Heart left ventricle (tissue), 16 donors: ENCODE results near the gene SLC12A3. TPM values are rescaled to one million over a fixed set of nuclear protein-coding genes. Genes with fewer than 3 reads are reported as not detected.

Experiments used
- ATAC-seq, 4 donors: fragments of 200-7000 bp; cut with Tn5 transposase; one replicate each; pipeline ENCODE4 v1.9.1; 2020 to 2022; ENCODE audit warnings: moderate library complexity in 4 of 4, mild to moderate bottlenecking in 3 of 4, moderate number of reproducible peaks in 1 of 4
- DNase-seq, 5 donors: peaks; one replicate each; pipeline ENCODE4 v3.0.0-alpha.2; 2020
- H3K27ac ChIP-seq, 12 donors: fragments of 200-600 bp; sonication (generic) in 4 of 12; one replicate each; pipeline versions ENCODE4 v1.5.0 to v1.8.0; 2016 to 2022; ENCODE audit warnings: mild to moderate bottlenecking in 2 of 12
- H3K27me3 ChIP-seq, 9 donors: fragments of 200-600 bp; sonication (generic) in 2 of 9; one replicate each; pipeline versions ENCODE4 v1.5.1 to v1.8.0; 2016 to 2022; ENCODE audit warnings: mild to moderate bottlenecking in 3 of 9
- H3K36me3 ChIP-seq, 9 donors: fragments of 200-600 bp; sonication (generic) in 2 of 9; one replicate each; pipeline versions ENCODE4 v1.5.0 to v1.8.0; 2018 to 2022; ENCODE audit warnings: mild to moderate bottlenecking in 2 of 9
- H3K4me1 ChIP-seq, 12 donors: fragments of 200-600 bp; sonication (generic) in 4 of 12; one replicate each; pipeline versions ENCODE4 v1.5.0 to v1.8.0; 2016 to 2022; ENCODE audit warnings: mild to moderate bottlenecking in 3 of 12
- H3K4me3 ChIP-seq, 12 donors: fragments of 200-600 bp; sonication (generic) in 4 of 12; one replicate each; pipeline versions ENCODE4 v1.5.0 to v1.8.0; 2017 to 2022; ENCODE audit warnings: mild to moderate bottlenecking in 9 of 12, moderate library complexity in 4 of 12
- H3K9me3 ChIP-seq, 12 donors: fragments of 200-600 bp; sonication (generic) in 4 of 12; one replicate each; pipeline versions ENCODE4 v1.5.0 to v1.8.0; 2016 to 2022; ENCODE audit warnings: mild to moderate bottlenecking in 1 of 12
- POLR2A ChIP-seq, 2 donors: fragments of 450-650 bp; IDR thresholded peaks; one replicate each; pipeline ENCODE4 v1.6.1; 2017; ENCODE audit warnings: antibody characterized with exemption in 2 of 2, mild to moderate bottlenecking in 2 of 2, moderate library complexity in 2 of 2
- WGBS, 4 donors: extraction: QIAGEN DNeasy Blood & Tissue Kit in 2 of 4; methylation state at CpG; one replicate each; pipeline versions ENCODE4 v1.1.5 to v1.1.7; 2013 to 2018; 5-methylcytosine and 5-hydroxymethylcytosine counted together
- intact Hi-C, 10 donors: fragments of 100-400 bp; cut with DNase I; formaldehyde crosslinking; loops; one replicate each; pipeline versions ENCODE4 v1.11.1 to v1.14.2; 2022
- microRNA counts, 2 donors: library from miRNA; unstranded; fragments of <30 nt; microRNA quantifications; one replicate each; lab custom pipeline; 2016
- microRNA-seq, 4 donors: library from miRNA; unstranded; fragments of <30 nt; microRNA quantifications; one replicate each; pipeline versions ENCODE4 to v1.2.0, GENCODE V29; 2017 to 2020
- polyA plus RNA-seq, 2 donors: library from polyadenylated mRNA; stranded (reverse); fragments of 200-250 nt; gene quantifications; one replicate each; pipeline ENCODE4 v1.2.3, GENCODE V29; 2013
- total RNA-seq, 9 donors: library from RNA; depleted of rRNA in 2 of 9; stranded (reverse); fragments of >200 nt in 2 of 9; fragmentation: NEBNext Ultra II Directional in 3 of 9; extraction: Animal tissue kit (Norgen Biotek cat#: 25700) in 3 of 9; gene quantifications; one replicate each; pipeline versions ENCODE4 v1.1.0 to v1.2.4, GENCODE V29; 2016 to 2023
- TF ChIP-seq, protein P1 (sequence below), 12 donors: fragments of 200-600 bp; sonication (generic) in 4 of 12; IDR thresholded peaks; one replicate each; pipeline versions ENCODE4 v1.5.0 to v1.8.0; 2018 to 2022; ENCODE audit warnings: antibody characterized with exemption in 12 of 12, mild to moderate bottlenecking in 5 of 12
- donor health status: ischemic (EF 13 %, LVEDD 7.1; RV severe dilation, severe dysfunction).
- donor health status: healthy with polysubstance abuse.
- donor health status: DM: no; HTN: yes; CAD: no.
- donor health status: DM: no; HTN: no; CAD: no.
- donor health status: ischemic (EF 25% LVEDD 6.9; RV normal size, moderate dysfunction).
- donor health status: ischemic (EF 25% LVEDD 5.7; RV mildly dilated, moderate dysfunction).
- donor health status: healthy.
- donor health status: DM: yes; HTN: yes; CAD: no.
- donor health status: ischemic (EF 35%, LVEDD 5.7; RV mildly dilated, moderate dysfunction).
- donor health status: nonischemic (EF 11% LVEDD 7.7; RV severe dilation, severe dysfunction).
- donor health status: DM: yes; HTN: yes; CAD: no.
- donor health status: PGD.
- donor health status: ischemic (EF 29% LVEDD 5.4; RV normal size, mild dysfunction).
- donor health status: nonischemic (EF 23%, LVEDD 6.1; RV moderate dilation, normal function).

The SLC12A3 gene
- total and polyA plus RNA-seq, 11 donors: 0.08 TPM; not detected in 10

DNA sequence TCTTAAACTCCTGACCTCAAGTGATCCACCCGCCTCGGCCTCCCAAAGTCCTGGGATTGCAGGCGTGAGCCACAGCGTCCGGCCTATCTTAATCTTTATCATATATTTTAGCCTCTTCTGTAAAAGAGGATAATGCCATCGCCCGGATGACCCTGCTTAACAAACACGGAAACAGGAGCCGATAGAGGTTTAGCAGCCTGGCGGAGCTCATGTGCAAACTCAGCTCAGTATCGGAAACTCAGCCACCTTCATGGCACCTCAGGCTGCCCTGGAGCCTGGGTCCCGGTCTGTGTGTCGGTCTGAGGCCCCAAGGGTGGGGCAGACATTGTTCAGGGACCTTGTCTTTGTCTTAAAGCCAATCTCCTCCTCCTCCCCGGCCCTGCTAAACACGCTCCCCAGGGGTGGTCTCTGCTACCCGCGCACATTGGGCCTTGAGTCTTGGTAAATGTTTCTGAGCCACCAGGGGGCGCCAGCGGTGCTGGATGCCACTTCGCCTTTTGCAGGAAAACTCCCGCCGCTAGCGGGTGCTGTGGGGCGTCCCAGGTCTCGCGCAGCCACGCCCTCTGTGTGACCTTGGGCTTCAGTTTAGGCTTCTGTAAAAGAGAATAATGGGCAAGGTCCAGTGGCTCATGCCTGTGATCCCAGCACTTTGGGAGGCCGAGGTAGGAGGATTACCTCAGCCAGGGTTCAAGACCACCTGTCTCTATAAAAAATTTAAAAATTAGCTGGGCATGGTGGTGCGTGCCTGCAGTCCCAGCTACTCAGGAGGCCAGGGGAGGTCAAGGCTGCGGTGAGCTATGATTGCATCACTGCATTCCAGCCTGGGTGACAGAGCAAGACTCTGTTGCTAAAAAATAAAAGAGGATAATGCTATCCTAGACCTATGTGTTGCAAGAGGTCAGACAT, 99.5 kb downstream of the SLC12A3 start:
- Histone ChIP-seq H3K9me3 (no peaks in the 10 kb centered on the region), H3K36me3 (no peaks in the 10 kb centered on the region), H3K27me3 (no peaks in the 10 kb centered on the region), H3K4me3 (peak overlapping the region in 1 of 12 donors; percentile 12), H3K4me1 (peaks cover 9 to 63% (median 38%) of the 10 kb centered on the region in 12 donors), H3K27ac (peak overlapping the region in 2 of 12 donors; percentile 37 to 78)
- intact Hi-C loops: loop anchor here in 9 of 10 donors (1.0 to 10.0 kb wide), 10 partner anchors 22 to 203 kb away; no protein-coding TSS in a partner anchor
- TF ChIP-seq, protein P1, sequence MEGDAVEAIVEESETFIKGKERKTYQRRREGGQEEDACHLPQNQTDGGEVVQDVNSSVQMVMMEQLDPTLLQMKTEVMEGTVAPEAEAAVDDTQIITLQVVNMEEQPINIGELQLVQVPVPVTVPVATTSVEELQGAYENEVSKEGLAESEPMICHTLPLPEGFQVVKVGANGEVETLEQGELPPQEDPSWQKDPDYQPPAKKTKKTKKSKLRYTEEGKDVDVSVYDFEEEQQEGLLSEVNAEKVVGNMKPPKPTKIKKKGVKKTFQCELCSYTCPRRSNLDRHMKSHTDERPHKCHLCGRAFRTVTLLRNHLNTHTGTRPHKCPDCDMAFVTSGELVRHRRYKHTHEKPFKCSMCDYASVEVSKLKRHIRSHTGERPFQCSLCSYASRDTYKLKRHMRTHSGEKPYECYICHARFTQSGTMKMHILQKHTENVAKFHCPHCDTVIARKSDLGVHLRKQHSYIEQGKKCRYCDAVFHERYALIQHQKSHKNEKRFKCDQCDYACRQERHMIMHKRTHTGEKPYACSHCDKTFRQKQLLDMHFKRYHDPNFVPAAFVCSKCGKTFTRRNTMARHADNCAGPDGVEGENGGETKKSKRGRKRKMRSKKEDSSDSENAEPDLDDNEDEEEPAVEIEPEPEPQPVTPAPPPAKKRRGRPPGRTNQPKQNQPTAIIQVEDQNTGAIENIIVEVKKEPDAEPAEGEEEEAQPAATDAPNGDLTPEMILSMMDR (IDR thresholded peaks at IDR 0.05): peak; percentile 80 to 100 (median 94)
- TF ChIP-seq POLR2A (IDR thresholded peaks at IDR 0.05): no peak
- 42 to 60% (median 49%) methylated on average over 24 to 30 of the region's 30 CpGs for WGBS, 4 donors
- ATAC-seq: peak; percentile 56 to 73 (median 68)
- DNase-seq: peak; percentile 87 to 95 (median 88)

MicroRNAs within 50 kb of the gene (microRNA counts, 767-probe panel; counts per million panel counts)
- 0 to 71.6 counts per million in 2 donors for microRNA hsa-miR-138-5p (lab: Ali Mortazavi, UCI)

Small RNA genes within 50 kb of the gene (microRNA-seq; reads per million reads assigned to microRNA genes)
- gene MIR138-2: 2.3 to 2.9 (median 2.4) reads per million in 4 donors
- 0 reads per million in 4 donors for gene MIR6863

Other genes with a start within 250 kb of the SLC12A3 start
- 100 to 1,000 TPM in 5 of 9 donors, 10 to 100 TPM in 4; 64.8 to 192 (median 103) TPM for gene MT1E, start 239.4 kb upstream of the SLC12A3 start, total RNA-seq
- 100 to 1,000 TPM in 1 of 2 donors, 10 to 100 TPM in 1; 33.3 to 172 TPM for gene MT1E, start 239.4 kb upstream of the SLC12A3 start, polyA plus RNA-seq
- 10 to 100 TPM in 1 of 9 donors, 1 to 10 TPM in 6, under 1 TPM in 2; 0.61 to 16.2 (median 2.2) TPM for gene MT1M, start 232.5 kb upstream of the SLC12A3 start, total RNA-seq
- gene MT1M, start 232.5 kb upstream of the SLC12A3 start, polyA plus RNA-seq: 10 to 100 TPM in 1 of 2 donors, 1 to 10 TPM in 1; 7.4 to 11.2 TPM
- 10 to 100 TPM in 2 of 9 donors, 1 to 10 TPM in 6, under 1 TPM in 1; 0.92 to 30.1 (median 3.3) TPM for gene MT1A, start 226.5 kb upstream of the SLC12A3 start, total RNA-seq
- 10 to 100 TPM in 1 of 2 donors, 1 to 10 TPM in 1; 8.4 to 43.3 TPM for gene MT1A, start 226.5 kb upstream of the SLC12A3 start, polyA plus RNA-seq
- gene MT1B, start 213.3 kb upstream of the SLC12A3 start, total RNA-seq: not detected
- not detected for gene MT1B, start 213.3 kb upstream of the SLC12A3 start, polyA plus RNA-seq
- gene MT1F, start 207.2 kb upstream of the SLC12A3 start, total RNA-seq: 1 to 10 TPM in 7 of 9 donors, not detected in 2; 1.3 to 8.1 (median 3.3) TPM
- 1 to 10 TPM; 1.3 to 1.4 TPM for gene MT1F, start 207.2 kb upstream of the SLC12A3 start, polyA plus RNA-seq
- 10 to 100 TPM in 1 of 9 donors, 1 to 10 TPM in 2, not detected in 6; 1.4 to 19.1 (median 6.0) TPM for gene MT1G, start 197.1 kb upstream of the SLC12A3 start, total RNA-seq
- gene MT1G, start 197.1 kb upstream of the SLC12A3 start, polyA plus RNA-seq: 1 to 10 TPM in 1 of 2 donors, not detected in 1; 7.2 TPM
- gene MT1H, start 195.4 kb upstream of the SLC12A3 start, total RNA-seq: 1 to 10 TPM in 2 of 9 donors, not detected in 7; 2.2 to 3.1 TPM
- not detected for gene MT1H, start 195.4 kb upstream of the SLC12A3 start, polyA plus RNA-seq
- gene MT1X, start 182.7 kb upstream of the SLC12A3 start, total RNA-seq: 100 to 1,000 TPM in 4 of 9 donors, 10 to 100 TPM in 5; 20.6 to 918 (median 77.7) TPM
- gene MT1X, start 182.7 kb upstream of the SLC12A3 start, polyA plus RNA-seq: 100 to 1,000 TPM; 144 to 145 TPM
- gene NUP93, start 135.1 kb upstream of the SLC12A3 start, total RNA-seq: 10 to 100 TPM; 21.8 to 49.0 (median 27.8) TPM
- 10 to 100 TPM; 23.7 to 28.5 TPM for gene NUP93, start 135.1 kb upstream of the SLC12A3 start, polyA plus RNA-seq
- gene HERPUD1, start 66.9 kb downstream of the SLC12A3 start, total RNA-seq: 100 to 1,000 TPM in 8 of 9 donors, 10 to 100 TPM in 1; 86.9 to 197 (median 117) TPM
- gene HERPUD1, start 66.9 kb downstream of the SLC12A3 start, polyA plus RNA-seq: 100 to 1,000 TPM in 1 of 2 donors, 10 to 100 TPM in 1; 41.4 to 226 TPM
- gene CETP, start 96.7 kb downstream of the SLC12A3 start, total RNA-seq: 1 to 10 TPM in 2 of 9 donors, under 1 TPM in 5, not detected in 2; 0.23 to 3.1 (median 0.30) TPM
- gene CETP, start 96.7 kb downstream of the SLC12A3 start, polyA plus RNA-seq: under 1 TPM in 1 of 2 donors, not detected in 1; 0.32 TPM
- gene NLRC5, start 124.3 kb downstream of the SLC12A3 start, total RNA-seq: 10 to 100 TPM in 4 of 9 donors, 1 to 10 TPM in 5; 5.8 to 98.6 (median 9.9) TPM
- gene NLRC5, start 124.3 kb downstream of the SLC12A3 start, polyA plus RNA-seq: 10 to 100 TPM in 1 of 2 donors, 1 to 10 TPM in 1; 6.8 to 11.8 TPM
- 10 to 100 TPM in 6 of 9 donors, 1 to 10 TPM in 3; 7.2 to 23.6 (median 11.9) TPM for gene CPNE2, start 227.4 kb downstream of the SLC12A3 start, total RNA-seq
- 10 to 100 TPM; 18.8 to 20.4 TPM for gene CPNE2, start 227.4 kb downstream of the SLC12A3 start, polyA plus RNA-seq